Heart right ventricle (tissue), 16 donors: ENCODE results near the gene HOXA10. TPM values are rescaled to one million over a fixed set of nuclear protein-coding genes. Genes with fewer than 3 reads are reported as not detected.

ENCODE experiments used
- ATAC-seq, 8 donors: fragments of 200-7000 bp; cut with Tn5 transposase; one replicate each; pipeline ENCODE4 v1.9.1; 2020; ENCODE audit warnings: mild to moderate bottlenecking in 8 of 8, moderate library complexity in 8 of 8, moderate number of reproducible peaks in 1 of 8
- DNase-seq, 2 donors: peaks; one replicate each; pipeline ENCODE4 v3.0.0-alpha.2; 2020
- H3K27ac ChIP-seq, 10 donors: fragments of 200-600 bp; sonication (generic) in 2 of 10; one replicate each; pipeline versions ENCODE4 v1.5.0 to v1.8.0; 2020 to 2022; ENCODE audit warnings: mild to moderate bottlenecking in 3 of 10
- H3K27me3 ChIP-seq, 7 donors: fragments of 200-600 bp; one replicate each; pipeline ENCODE4 v1.8.0; 2021 to 2022; ENCODE audit warnings: mild to moderate bottlenecking in 2 of 7
- H3K36me3 ChIP-seq, 9 donors: fragments of 200-600 bp; sonication (generic) in 1 of 9; one replicate each; pipeline versions ENCODE4 v1.5.0 to v1.8.0; 2020 to 2022; ENCODE audit warnings: mild to moderate bottlenecking in 2 of 9
- H3K4me1 ChIP-seq, 9 donors: fragments of 200-600 bp; sonication (generic) in 1 of 9; one replicate each; pipeline versions ENCODE4 v1.5.0 to v1.8.0; 2020 to 2022; ENCODE audit warnings: mild to moderate bottlenecking in 4 of 9
- H3K4me3 ChIP-seq, 10 donors: fragments of 200-600 bp; sonication (generic) in 2 of 10; one replicate each; pipeline versions ENCODE4 v1.5.0 to v1.8.0; 2020 to 2022; ENCODE audit warnings: mild to moderate bottlenecking in 7 of 10, moderate library complexity in 2 of 10
- H3K9me3 ChIP-seq, 11 donors: fragments of 200-600 bp in 10 of 11; sonication (generic) in 2 of 11; one replicate each; pipeline versions ENCODE4 v1.5.0 to v1.8.0; 2013 to 2022; ENCODE audit warnings: mild to moderate bottlenecking in 2 of 11, control low read depth in 1 of 11, moderate library complexity in 1 of 11
- WGBS, 2 donors: extraction: QIAGEN DNeasy Blood & Tissue Kit; methylation state at CpG; one replicate each; pipeline ENCODE4 v1.1.7; 2013; ENCODE audit warnings: inconsistent platforms in 1 of 2; 5-methylcytosine and 5-hydroxymethylcytosine counted together
- intact Hi-C, 10 donors: fragments of 100-400 bp; cut with DNase I; formaldehyde crosslinking; loops; one replicate each; pipeline versions ENCODE4 v1.11.1 to v1.14.2; 2022
- polyA plus RNA-seq, 2 donors: library from polyadenylated mRNA; stranded (reverse); fragments of 200-250 nt; gene quantifications; one replicate each; pipeline ENCODE4 v1.2.3, GENCODE V29; 2013
- total RNA-seq, 10 donors: library from RNA; stranded (reverse); fragmentation: NEBNext Ultra II Directional in 3 of 10; extraction: Animal tissue kit (Norgen Biotek cat#: 25700) in 3 of 10; gene quantifications; one replicate each; pipeline versions ENCODE4 v1.2.1 to v1.2.4, GENCODE V29; 2021 to 2023
- TF ChIP-seq, protein P1 (sequence below), 9 donors: fragments of 200-600 bp; sonication (generic) in 2 of 9; IDR thresholded peaks; one replicate each; pipeline versions ENCODE4 v1.5.0 to v1.8.0; 2021 to 2022; ENCODE audit warnings: antibody characterized with exemption in 9 of 9, mild to moderate bottlenecking in 5 of 9, moderate library complexity in 1 of 9
- donor health status: Arrhythmogenic right ventricular cardiomyopathy.
- donor health status: ischemic (EF 13 %, LVEDD 7.1; RV severe dilation, severe dysfunction).
- donor health status: healthy with polysubstance abuse.
- donor health status: DM: no; HTN: yes; CAD: no.
- donor health status: DM: no; HTN: no; CAD: no.
- donor health status: ischemic (EF 25% LVEDD 6.9; RV normal size, moderate dysfunction).
- donor health status: ischemic (EF 25% LVEDD 5.7; RV mildly dilated, moderate dysfunction).
- donor health status: healthy.
- donor health status: DM: yes; HTN: yes; CAD: no.
- donor health status: Ischemic cardiomyopathy.
- donor health status: ischemic (EF 35%, LVEDD 5.7; RV mildly dilated, moderate dysfunction).
- donor health status: nonischemic (EF 11% LVEDD 7.7; RV severe dilation, severe dysfunction).
- donor health status: DM: yes; HTN: yes; CAD: no.
- donor health status: PGD.
- donor health status: ischemic (EF 29% LVEDD 5.4; RV normal size, mild dysfunction).
- donor health status: nonischemic (EF 23%, LVEDD 6.1; RV moderate dilation, normal function).

HOXA10 gene
- total and polyA plus RNA-seq, 12 donors, result 0.03 to 0.19 TPM; not detected in 10

DNA sequence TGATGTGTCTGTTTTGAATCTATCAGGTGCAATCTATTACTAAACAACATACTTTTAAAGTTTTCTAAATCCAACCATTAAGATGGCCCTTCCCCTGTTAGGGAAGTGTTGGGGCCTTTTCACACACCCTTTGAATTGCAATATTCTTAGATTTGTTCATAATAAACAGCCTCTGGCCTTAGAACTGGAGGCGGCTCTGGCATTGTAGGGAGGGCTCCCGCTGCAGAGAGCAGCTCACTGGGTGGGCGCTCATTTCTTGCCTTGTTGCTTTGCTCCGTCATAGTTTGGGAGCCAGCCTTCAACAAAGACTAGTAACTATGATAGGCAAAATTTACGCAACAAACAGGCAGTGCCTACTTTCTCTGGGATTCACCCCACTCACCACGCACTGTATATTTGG lies 4.2 kb upstream of the HOXA10 start:
- TF ChIP-seq, protein P1, sequence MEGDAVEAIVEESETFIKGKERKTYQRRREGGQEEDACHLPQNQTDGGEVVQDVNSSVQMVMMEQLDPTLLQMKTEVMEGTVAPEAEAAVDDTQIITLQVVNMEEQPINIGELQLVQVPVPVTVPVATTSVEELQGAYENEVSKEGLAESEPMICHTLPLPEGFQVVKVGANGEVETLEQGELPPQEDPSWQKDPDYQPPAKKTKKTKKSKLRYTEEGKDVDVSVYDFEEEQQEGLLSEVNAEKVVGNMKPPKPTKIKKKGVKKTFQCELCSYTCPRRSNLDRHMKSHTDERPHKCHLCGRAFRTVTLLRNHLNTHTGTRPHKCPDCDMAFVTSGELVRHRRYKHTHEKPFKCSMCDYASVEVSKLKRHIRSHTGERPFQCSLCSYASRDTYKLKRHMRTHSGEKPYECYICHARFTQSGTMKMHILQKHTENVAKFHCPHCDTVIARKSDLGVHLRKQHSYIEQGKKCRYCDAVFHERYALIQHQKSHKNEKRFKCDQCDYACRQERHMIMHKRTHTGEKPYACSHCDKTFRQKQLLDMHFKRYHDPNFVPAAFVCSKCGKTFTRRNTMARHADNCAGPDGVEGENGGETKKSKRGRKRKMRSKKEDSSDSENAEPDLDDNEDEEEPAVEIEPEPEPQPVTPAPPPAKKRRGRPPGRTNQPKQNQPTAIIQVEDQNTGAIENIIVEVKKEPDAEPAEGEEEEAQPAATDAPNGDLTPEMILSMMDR (IDR thresholded peaks at IDR 0.05), result no peak
- DNase-seq, result no peak
- intact Hi-C loops, result no loop called here
- Histone ChIP-seq H3K4me3 (no peak overlapping the region), H3K36me3 (peaks cover 0 to 3% (median 0%) of the 10 kb centered on the region in 9 donors), H3K27me3 (peaks cover 72 to 100% (median 100%) of the 10 kb centered on the region in 7 donors), H3K4me1 (peaks cover 7 to 36% (median 23%) of the 10 kb centered on the region in 9 donors), H3K9me3 (no peaks in the 10 kb centered on the region), H3K27ac (no peak overlapping the region)
- WGBS, 2 donors, result 72 to 74% methylated on average over 6 of the region's 6 CpGs
- ATAC-seq, result no peak

DNA sequence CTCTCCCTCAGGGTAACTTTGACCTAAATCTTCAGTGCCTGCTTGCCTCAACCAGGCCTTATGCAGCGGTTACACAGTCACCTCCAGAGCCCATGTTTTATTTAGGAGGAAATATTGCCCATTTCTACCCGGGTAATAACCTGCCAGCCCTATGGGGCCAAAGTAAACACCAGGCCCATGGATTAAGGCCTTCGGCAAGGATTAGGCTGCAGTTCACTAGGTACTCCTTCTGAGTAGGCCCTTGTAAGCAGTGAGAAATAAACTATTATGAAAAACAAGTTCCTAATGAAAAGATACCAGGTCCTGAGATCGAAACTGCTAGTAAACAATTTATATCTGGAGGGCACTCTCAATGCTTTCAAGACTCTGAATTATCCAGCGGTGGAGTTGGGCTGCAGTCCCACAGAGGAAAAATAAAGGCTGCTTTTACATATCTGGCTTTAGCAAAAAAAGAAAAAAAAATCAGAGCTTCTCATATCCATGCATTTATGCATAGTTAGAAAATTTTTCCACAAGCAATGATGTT lies 3.7 kb upstream of the HOXA10 start:
- 78 to 81% methylated on average over 5 of the region's 5 CpGs for WGBS, 2 donors
- Histone ChIP-seq H3K4me1 (peaks cover 6 to 36% (median 24%) of the 10 kb centered on the region in 9 donors), H3K27me3 (peaks cover 72 to 100% (median 100%) of the 10 kb centered on the region in 7 donors), H3K27ac (no peak overlapping the region), H3K36me3 (peaks cover 0 to 3% (median 0%) of the 10 kb centered on the region in 9 donors), H3K4me3 (no peak overlapping the region), H3K9me3 (no peaks in the 10 kb centered on the region)
- DNase-seq (no peak), ATAC-seq (no peak)
- intact Hi-C loops, result no loop called here
- TF ChIP-seq, protein P1 (IDR thresholded peaks at IDR 0.05), result no peak

DNA sequence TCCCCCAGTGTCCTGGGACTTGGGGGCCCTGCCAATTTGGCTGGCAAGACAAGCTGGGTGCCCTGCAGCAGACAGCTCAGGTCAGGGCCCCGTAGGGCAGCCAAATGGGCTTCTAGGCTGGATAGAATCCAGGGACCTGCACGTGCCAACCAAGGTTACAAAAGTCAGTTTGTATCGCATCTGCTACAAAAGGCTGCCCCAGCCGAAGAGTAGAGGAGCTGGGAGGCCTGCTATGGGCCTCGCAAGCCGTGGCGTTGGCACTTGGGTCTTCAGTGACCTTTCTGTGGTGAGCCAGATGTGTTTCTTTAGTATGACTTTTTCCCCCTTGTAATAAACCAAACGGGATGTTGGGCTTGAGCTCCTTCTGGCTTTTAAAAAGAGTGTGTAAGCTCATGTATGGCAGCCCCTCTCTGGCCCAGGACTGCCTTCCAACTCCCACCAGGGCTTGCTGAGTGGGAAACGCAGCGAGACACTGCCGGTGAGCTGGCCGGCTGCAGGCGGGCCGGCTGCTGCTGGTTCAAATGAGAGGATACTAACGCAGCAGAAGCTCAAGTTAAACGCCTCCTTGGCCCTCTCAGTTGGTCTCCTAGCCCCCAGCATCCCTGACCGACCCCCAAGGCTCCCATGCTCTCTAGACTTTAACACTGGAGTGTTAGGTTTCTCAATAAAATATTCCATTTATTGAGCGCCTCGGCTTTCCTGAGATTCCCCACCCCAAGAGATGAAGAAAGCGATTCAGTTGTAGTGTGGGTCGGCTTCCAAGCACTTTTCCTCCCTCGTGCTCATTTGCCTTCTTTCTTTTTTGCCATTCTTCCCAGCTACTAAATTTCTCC lies 3.1 kb upstream of the HOXA10 start:
- no peak for ATAC-seq
- peaks cover 8 to 36% (median 29%) of the 10 kb centered on the region in 9 donors for H3K4me1 ChIP-seq
- DNase-seq, result no peak
- no peak overlapping the region for H3K4me3 ChIP-seq
- H3K9me3 ChIP-seq, result no peaks in the 10 kb centered on the region
- TF ChIP-seq, protein P1 (IDR thresholded peaks at IDR 0.05), result no peak
- H3K36me3 ChIP-seq, result peaks cover 0 to 3% (median 0%) of the 10 kb centered on the region in 9 donors
- intact Hi-C loops, result no loop called here
- WGBS, 2 donors, result 69 to 71% methylated on average over 22 of the region's 22 CpGs
- peaks cover 72 to 100% (median 100%) of the 10 kb centered on the region in 7 donors for H3K27me3 ChIP-seq
- H3K27ac ChIP-seq, result no peak overlapping the region

DNA sequence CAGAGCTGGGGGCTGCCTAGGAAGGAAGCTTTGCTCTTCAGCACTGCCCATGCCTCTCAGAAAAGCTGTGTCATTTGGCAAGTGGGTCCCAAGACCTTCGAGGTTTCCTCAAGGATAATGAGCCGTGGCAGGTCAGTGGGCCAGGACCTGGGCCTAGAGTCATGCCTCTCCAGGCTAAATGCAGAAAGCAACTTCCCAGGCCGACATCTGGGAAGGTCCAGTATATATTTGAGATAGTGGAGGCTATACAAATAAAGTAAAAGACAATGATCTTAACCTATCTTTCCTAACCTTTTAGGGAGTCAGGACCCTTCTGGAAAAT lies 2.4 kb upstream of the HOXA10 start:
- H3K36me3 ChIP-seq, result peaks cover 0 to 3% (median 0%) of the 10 kb centered on the region in 9 donors
- H3K4me1 ChIP-seq, result peaks cover 8 to 43% (median 29%) of the 10 kb centered on the region in 9 donors
- H3K4me3 ChIP-seq, result no peak overlapping the region
- no peaks in the 10 kb centered on the region for H3K9me3 ChIP-seq
- 68 to 75% methylated on average over 3 of the region's 3 CpGs for WGBS, 2 donors
- intact Hi-C loops, result no loop called here
- H3K27me3 ChIP-seq, result peaks cover 77 to 100% (median 100%) of the 10 kb centered on the region in 7 donors
- no peak overlapping the region for H3K27ac ChIP-seq
- ATAC-seq (no peak), DNase-seq (no peak)
- TF ChIP-seq, protein P1 (IDR thresholded peaks at IDR 0.05), result no peak
